GM15510 (cell line): ENCODE results near the gene GOLGA5.

Source experiments
- POLR2A ChIP-seq: IDR thresholded peaks from 3 replicates; pipeline ENCODE4 v1.6.1; 2011; ENCODE audit warnings: borderline replicate concordance; ENCODE audit not compliant: insufficient read length; ENCODE audit errors: extremely low read depth

The GOLGA5 gene

DNA sequence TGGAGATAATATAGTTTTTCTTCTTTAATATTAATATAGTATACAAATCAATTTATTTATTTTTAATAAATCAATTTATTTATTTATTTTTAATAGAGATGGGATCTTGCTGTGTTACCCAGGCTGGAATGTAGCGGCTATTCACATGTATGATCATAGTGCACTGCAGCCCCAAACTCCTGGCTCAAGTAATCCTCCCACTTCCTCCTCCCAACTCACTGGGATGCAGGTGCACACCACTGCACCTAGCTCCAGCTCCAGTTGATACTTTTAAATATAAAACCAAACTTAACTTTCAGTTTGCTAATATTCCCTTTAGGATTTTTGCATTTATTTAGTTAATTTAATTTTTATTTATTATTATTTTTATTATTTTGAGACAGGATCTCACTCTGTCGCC lies 8.6 kb downstream of the GOLGA5 start:
- TF ChIP-seq POLR2A = no peak

DNA sequence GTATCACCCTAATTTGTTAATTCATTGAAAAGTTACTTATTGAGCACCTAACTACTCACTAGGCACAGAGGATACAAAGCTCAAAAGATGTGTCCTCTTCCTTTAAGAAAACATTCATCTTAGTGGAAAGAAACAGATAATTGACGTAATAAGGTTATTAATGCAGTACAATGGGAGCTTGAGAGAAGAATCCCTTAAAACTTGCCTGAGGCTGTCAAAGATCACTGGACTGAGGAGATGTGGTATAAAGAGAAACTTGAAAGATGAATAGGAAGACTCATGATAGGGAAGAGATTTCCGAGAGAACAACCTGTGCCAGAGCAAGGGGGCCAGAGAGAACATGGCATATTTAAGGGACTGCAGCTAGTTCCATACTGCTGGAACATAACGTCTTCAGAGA lies 19.1 kb downstream of the GOLGA5 start:
- no peak for TF ChIP-seq POLR2A

- TF ChIP-seq POLR2A = no peak
Observed at GRCh38 chr14:92819011-92819597, 25.0 kb downstream of the GOLGA5 start.

GRCh38 chr14:92830902-92831301 lies 36.8 kb downstream of the GOLGA5 start:
- no peak for TF ChIP-seq POLR2A

DNA sequence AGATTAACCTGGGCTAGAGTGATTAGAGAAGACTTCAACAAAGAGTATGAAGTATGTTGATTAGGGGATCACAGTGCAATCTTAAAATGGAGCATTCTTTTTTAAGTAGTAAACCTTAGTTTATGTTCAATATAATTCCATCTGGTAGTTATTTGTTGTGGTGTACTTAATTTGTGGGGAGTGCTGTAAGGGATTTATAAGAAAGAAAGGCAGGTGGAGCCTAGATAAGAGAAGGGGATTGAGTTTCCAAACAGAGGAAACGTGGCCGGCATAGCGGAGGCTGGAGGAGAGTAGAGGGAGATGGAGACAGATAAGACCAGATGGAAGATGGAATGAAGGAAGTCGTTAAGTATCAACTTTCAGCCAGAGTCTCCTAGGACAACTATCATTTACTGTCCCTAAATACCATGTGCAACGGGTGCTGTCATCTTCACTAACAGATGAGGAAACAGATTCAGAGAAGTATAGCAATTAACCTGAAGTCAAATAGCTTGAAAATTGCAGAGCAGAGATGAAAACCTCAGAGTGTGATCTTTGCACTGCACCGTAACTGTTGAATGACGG lies 38.1 kb downstream of the GOLGA5 start:
- TF ChIP-seq POLR2A = no peak

GRCh38 chr14:92841930-92842329 lies 47.8 kb downstream of the GOLGA5 start:
- no peak for TF ChIP-seq POLR2A

DNA sequence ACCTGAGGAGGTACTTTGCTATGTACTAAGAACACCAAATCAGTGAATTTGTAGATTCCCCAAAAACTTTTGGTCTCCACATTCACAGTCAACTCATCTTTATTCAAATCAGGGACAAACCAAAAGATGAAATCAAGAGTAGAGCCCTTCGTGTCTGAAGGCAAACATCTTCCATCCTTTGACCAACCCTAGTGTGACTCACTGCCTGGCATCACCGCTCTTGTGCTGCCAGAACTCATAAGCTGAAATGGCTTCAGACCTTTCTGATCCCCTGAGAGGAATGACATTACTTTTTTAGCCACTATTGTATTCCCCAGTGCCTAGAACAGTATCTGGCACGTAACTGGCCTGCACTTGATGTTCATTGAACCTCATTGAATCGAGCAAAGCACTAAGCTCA lies 50.1 kb downstream of the GOLGA5 start:
- TF ChIP-seq POLR2A = no peak

GRCh38 chr14:92846162-92846897 lies 52.2 kb downstream of the GOLGA5 start:
- no peak for TF ChIP-seq POLR2A

GRCh38 chr14:92847278-92847677 lies 53.2 kb downstream of the GOLGA5 start:
- no peak for TF ChIP-seq POLR2A

GRCh38 chr14:92847749-92848148 lies 53.6 kb downstream of the GOLGA5 start:
- no peak for TF ChIP-seq POLR2A

- no peak for TF ChIP-seq POLR2A
Observed at GRCh38 chr14:92848887-92849286, 54.8 kb downstream of the GOLGA5 start.

- TF ChIP-seq POLR2A = no peak
Observed at GRCh38 chr14:92850492-92850891, 56.4 kb downstream of the GOLGA5 start.

GRCh38 chr14:92860049-92860840 lies 66.1 kb downstream of the GOLGA5 start:
- no peak for TF ChIP-seq POLR2A

DNA sequence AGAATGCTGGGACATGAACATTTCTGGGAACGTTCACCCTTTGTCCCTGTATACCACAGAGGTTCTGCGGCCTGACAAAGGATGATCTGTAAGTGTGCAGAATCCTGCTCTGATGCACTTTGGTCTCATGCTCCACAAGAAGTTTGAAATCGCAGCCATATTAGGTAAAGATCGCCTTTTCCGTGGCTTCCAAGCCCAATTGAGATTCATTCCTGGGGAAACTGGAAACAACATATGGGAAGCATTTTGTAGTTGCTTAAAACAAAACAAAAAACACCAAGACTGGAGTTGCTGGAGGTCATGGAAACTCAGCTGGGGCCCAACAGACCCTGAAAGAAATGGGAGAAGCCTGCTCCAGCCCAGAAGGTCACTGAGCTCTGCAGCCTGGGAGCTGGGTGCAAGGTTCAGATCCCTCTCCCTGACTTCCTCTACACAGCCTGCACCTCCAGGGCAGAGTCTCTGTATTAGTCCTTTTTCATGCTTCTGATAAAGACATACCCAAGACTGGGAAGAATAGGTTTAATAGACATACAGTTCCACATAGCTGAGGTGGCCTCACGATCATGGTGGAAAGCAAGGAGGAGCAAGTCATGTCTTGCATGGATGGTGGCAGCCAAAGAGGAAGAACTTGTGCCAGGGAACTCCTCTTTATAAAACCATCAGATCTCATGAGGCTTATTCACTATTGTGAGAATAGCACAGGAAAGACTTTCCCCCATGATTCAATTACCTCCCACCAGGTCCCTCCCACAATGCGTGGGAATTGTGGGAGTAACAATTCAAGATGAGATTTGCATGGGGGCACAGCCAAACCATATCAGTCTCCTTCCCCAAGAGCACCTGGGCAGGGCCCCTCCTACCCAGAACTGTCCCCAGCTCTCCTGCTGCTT lies 68.0 kb downstream of the GOLGA5 start:
- no peak for TF ChIP-seq POLR2A

DNA sequence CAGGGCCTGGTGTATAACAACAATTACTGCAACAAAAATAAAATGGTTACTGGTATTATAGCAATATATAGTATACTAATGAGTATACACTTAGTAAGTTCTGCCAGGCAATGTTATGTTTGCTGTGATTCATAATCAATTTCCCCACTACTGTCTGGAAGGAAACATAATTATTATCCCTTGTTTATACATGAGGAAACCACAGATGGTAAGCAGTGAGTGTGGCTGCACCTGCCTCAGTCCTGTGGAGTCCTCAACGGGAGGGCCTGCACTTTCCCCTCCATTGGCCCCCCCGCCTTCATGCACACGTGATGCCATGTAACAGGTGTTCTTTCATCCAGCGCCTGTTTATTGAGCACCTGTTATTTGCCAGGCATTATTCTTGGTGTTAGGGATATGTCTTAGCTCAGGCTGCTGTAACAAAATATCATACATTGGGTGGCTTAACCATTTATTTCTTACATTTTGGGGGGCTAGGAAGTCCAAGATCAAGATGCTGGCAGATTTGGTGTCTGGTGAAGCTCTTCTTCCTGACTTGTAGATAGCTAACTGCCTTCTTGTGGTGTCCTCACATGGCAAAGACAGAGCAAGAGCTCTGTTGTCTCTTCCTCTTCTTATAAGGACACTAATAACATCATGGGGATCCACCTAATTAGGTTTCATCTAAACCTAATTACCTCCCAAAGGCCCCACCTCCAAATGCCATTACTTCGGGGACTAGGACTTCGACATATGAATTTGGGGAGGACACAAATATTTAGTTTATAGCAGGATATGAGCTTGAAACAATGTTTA lies 69.4 kb downstream of the GOLGA5 start:
- TF ChIP-seq POLR2A = no peak

- TF ChIP-seq POLR2A = no peak
Observed at GRCh38 chr14:92865674-92866073, 71.6 kb downstream of the GOLGA5 start.
